IMR-90 (cell line): ENCODE results near the gene SELENOS.

Source experiments
- BHLHE40 ChIP-seq: fragments of 150-350 bp; IDR thresholded peaks from 2 replicates; pipeline ENCODE4 v1.6.1; 2016; ENCODE audit warnings: mild to moderate bottlenecking, low read depth, low read length
- MAFK ChIP-seq: IDR thresholded peaks from 2 replicates; pipeline ENCODE4 v1.6.1; 2012; ENCODE audit warnings: low read depth, low read length, improper control_type of control experiment
- POLR2A ChIP-seq: IDR thresholded peaks from 2 replicates; pipeline ENCODE4 v1.6.1; 2012; ENCODE audit warnings: mild to moderate bottlenecking, low read depth, low read length
- RAD21 ChIP-seq: IDR thresholded peaks from 2 replicates; pipeline ENCODE4 v1.6.1; 2012; ENCODE audit warnings: low read length, improper control_type of control experiment
- RFX5 ChIP-seq: IDR thresholded peaks from 2 replicates; pipeline ENCODE4 v1.8.0; 2012; ENCODE audit warnings: low read depth, mild to moderate bottlenecking, low read length, moderate library complexity
- SMC3 ChIP-seq: fragments of 150-350 bp; IDR thresholded peaks from 2 replicates; pipeline ENCODE4 v1.6.1; 2016; ENCODE audit warnings: low read depth, mild to moderate bottlenecking, antibody characterized with exemption, low read length, moderate library complexity
- TF ChIP-seq, protein P1 (sequence below): conservative IDR thresholded peaks from 2 replicates; pipeline ENCODE4 v1.5.1; 2012; ENCODE audit warnings: mild to moderate bottlenecking, low read depth, low read length, improper control_type of control experiment

GRCh38 chr15:101310161-101310480, 32.8 kb upstream of the SELENOS start:
- TF ChIP-seq, protein P1, sequence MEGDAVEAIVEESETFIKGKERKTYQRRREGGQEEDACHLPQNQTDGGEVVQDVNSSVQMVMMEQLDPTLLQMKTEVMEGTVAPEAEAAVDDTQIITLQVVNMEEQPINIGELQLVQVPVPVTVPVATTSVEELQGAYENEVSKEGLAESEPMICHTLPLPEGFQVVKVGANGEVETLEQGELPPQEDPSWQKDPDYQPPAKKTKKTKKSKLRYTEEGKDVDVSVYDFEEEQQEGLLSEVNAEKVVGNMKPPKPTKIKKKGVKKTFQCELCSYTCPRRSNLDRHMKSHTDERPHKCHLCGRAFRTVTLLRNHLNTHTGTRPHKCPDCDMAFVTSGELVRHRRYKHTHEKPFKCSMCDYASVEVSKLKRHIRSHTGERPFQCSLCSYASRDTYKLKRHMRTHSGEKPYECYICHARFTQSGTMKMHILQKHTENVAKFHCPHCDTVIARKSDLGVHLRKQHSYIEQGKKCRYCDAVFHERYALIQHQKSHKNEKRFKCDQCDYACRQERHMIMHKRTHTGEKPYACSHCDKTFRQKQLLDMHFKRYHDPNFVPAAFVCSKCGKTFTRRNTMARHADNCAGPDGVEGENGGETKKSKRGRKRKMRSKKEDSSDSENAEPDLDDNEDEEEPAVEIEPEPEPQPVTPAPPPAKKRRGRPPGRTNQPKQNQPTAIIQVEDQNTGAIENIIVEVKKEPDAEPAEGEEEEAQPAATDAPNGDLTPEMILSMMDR: no peak
- TF ChIP-seq BHLHE40 (no peak), RFX5 (no peak), POLR2A (no peak), RAD21 (no peak), MAFK (no peak), SMC3 (no peak)
